ENCODE data around the gene KDELR3.

DNA sequence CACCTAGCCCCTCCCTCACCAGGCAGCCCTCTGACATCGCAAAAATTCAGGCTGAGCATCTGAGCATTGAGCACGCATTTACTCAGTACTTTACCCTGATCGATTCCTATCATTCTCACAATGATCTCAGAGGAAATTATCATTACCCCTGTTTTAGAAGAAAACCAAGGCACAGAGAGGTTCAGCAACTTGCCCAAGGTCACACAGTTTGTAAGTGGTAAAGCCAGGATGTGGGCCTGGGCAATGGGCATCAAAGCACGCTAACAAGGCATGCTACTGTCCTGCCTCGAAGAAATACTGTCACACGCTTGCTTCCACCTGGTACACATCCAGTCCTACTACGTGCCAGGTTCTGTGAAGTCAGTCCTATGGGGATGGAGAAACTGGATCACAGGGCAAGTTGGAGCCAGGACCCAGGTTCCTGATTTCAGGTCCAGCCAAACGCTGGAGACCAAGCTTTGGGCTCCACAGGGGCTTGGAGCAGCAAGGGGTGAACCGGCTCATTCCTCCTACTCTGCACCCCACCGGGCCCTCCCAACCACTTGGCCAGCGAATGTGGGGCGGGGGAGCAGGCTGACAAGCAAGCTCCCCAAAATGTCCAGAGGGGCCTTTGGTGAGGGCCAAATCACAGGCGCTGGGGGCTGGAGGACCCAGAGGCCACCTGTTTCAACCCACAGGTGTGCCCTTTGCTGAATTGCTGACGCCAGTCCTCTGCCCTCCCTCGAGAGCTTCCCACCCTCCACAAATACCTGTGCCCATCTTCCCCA lies 31.1 kb upstream of the KDELR3 start:
- TF ChIP-seq EZH2 (IDR thresholded peaks at IDR 0.05; ENCODE audit: borderline replicate concordance, low read depth, low read length, severe bottlenecking) (no peak), GATA2 (IDR thresholded peaks at IDR 0.05; ENCODE audit: insufficient read depth, insufficient read length, low read depth, low read length) (no peak), POLR2A (IDR thresholded peaks at IDR 0.05; ENCODE audit: low read depth, low read length) (no peak)
- TF ChIP-seq, protein P1, sequence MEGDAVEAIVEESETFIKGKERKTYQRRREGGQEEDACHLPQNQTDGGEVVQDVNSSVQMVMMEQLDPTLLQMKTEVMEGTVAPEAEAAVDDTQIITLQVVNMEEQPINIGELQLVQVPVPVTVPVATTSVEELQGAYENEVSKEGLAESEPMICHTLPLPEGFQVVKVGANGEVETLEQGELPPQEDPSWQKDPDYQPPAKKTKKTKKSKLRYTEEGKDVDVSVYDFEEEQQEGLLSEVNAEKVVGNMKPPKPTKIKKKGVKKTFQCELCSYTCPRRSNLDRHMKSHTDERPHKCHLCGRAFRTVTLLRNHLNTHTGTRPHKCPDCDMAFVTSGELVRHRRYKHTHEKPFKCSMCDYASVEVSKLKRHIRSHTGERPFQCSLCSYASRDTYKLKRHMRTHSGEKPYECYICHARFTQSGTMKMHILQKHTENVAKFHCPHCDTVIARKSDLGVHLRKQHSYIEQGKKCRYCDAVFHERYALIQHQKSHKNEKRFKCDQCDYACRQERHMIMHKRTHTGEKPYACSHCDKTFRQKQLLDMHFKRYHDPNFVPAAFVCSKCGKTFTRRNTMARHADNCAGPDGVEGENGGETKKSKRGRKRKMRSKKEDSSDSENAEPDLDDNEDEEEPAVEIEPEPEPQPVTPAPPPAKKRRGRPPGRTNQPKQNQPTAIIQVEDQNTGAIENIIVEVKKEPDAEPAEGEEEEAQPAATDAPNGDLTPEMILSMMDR (IDR thresholded peaks at IDR 0.05; ENCODE audit: extremely low read depth in 1 of 2, insufficient read depth in 1 of 2, low read depth in 1 of 2, low read length in 2 of 2) = no peak

Measured in endothelial cell of umbilical vein (primary cell).